Measurements from ENCODE around the gene TMSB4X.
A peak's percentile ranks its signal among the peaks of the same experiment; 100 is the strongest.

Gene TMSB4X

DNA sequence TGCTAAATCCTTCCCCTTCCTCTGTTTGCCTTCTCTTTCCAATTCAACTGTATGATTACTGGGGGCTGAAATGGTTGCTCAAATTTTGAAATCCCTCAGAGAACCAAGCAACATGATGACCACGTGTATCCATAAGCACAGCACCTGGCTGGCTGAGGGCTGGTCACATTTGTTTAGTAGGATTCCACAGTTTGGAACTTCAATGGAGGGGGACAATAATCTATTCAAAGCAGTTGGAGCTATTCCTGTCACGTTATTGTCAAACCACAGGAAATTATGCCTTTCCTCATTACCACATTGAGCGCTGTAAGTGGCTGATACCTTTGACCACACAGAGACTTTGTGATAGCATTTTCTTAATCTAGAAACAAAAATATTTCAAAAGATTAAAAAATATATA, 7.0 kb downstream of the TMSB4X start:
- no peak for ATAC-seq
- no peak for TF ChIP-seq ZNF565 (CRISPR knock-in tag; conservative IDR thresholded peaks at IDR 0.05; ENCODE audit: low read depth)
- no peak for TF ChIP-seq CSDC2 (CRISPR knock-in tag; IDR thresholded peaks at IDR 0.05)

DNA sequence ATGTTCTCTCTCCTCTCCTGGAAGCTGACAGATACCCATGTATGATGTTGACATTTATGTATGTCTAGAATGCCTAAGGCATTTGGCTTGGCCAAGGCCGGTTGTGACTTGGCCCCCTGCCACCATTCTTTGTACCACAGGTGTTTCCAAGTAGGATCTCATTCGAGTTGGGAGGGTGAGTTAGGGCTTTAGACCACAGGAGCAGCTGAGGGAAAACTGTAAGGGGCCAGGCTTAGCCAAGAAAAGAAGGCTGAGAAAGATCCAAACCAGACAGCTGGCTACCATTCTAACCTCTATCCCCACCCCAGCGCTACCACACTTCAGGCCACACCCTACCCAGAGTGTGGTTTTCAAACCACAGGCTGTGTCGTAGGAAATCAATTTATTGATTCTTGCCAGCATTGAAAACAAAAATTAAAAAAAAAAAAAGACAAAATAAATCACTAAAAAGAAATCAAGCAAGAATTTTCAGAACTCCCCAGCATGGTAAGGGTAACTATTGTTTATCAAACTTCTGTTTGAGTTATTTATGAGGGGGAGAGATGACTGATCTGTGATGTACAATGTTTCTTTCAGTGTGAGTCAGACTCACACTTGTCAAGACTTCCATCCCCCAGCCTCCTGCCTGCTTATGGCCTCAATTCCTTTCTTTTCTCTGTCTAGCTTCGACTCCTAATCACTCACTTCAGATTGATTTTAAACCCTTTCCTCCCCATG, 9.9 kb downstream of the TMSB4X start:
- ATAC-seq, result 0 out of 3 replicates have a peak, but pooled peaks have one; percentile 4
- TF ChIP-seq ARNTL (CRISPR knock-in tag; IDR thresholded peaks at IDR 0.05; ENCODE audit: borderline replicate concordance, low read depth) (no peak), BACH2 (CRISPR knock-in tag; IDR thresholded peaks at IDR 0.05; ENCODE audit: borderline replicate concordance) (no peak), ZFP3 (CRISPR knock-in tag; IDR thresholded peaks at IDR 0.05) (no peak), ZNF70 (CRISPR knock-in tag; IDR thresholded peaks at IDR 0.05) (no peak), PPARA (CRISPR knock-in tag; IDR thresholded peaks at IDR 0.05; ENCODE audit: borderline replicate concordance) (no peak), GLIS3 (CRISPR knock-in tag; IDR thresholded peaks at IDR 0.05) (no peak), TOX (CRISPR knock-in tag; IDR thresholded peaks at IDR 0.05; ENCODE audit: borderline replicate concordance) (no peak), ISL1 (CRISPR knock-in tag; IDR thresholded peaks at IDR 0.05) (no peak), CSDC2 (CRISPR knock-in tag; IDR thresholded peaks at IDR 0.05) (no peak), OSR1 (CRISPR knock-in tag; IDR thresholded peaks at IDR 0.05) (no peak), SNAI2 (CRISPR knock-in tag; IDR thresholded peaks at IDR 0.05) (no peak), ESRRG (CRISPR knock-in tag; IDR thresholded peaks at IDR 0.05) (no peak)
- TF ChIP-seq, protein P1, sequence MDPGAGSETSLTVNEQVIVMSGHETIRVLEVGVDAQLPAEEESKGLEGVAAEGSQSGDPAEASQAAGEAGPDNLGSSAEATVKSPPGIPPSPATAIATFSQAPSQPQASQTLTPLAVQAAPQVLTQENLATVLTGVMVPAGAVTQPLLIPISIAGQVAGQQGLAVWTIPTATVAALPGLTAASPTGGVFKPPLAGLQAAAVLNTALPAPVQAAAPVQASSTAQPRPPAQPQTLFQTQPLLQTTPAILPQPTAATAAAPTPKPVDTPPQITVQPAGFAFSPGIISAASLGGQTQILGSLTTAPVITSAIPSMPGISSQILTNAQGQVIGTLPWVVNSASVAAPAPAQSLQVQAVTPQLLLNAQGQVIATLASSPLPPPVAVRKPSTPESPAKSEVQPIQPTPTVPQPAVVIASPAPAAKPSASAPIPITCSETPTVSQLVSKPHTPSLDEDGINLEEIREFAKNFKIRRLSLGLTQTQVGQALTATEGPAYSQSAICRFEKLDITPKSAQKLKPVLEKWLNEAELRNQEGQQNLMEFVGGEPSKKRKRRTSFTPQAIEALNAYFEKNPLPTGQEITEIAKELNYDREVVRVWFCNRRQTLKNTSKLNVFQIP (CRISPR knock-in tag; IDR thresholded peaks at IDR 0.05; ENCODE audit: borderline replicate concordance, low read depth), result no peak
- TF ChIP-seq, protein P2, sequence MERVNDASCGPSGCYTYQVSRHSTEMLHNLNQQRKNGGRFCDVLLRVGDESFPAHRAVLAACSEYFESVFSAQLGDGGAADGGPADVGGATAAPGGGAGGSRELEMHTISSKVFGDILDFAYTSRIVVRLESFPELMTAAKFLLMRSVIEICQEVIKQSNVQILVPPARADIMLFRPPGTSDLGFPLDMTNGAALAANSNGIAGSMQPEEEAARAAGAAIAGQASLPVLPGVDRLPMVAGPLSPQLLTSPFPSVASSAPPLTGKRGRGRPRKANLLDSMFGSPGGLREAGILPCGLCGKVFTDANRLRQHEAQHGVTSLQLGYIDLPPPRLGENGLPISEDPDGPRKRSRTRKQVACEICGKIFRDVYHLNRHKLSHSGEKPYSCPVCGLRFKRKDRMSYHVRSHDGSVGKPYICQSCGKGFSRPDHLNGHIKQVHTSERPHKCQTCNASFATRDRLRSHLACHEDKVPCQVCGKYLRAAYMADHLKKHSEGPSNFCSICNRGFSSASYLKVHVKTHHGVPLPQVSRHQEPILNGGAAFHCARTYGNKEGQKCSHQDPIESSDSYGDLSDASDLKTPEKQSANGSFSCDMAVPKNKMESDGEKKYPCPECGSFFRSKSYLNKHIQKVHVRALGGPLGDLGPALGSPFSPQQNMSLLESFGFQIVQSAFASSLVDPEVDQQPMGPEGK (CRISPR knock-in tag; IDR thresholded peaks at IDR 0.05; ENCODE audit: borderline replicate concordance), result no peak
- TF ChIP-seq, protein P3, sequence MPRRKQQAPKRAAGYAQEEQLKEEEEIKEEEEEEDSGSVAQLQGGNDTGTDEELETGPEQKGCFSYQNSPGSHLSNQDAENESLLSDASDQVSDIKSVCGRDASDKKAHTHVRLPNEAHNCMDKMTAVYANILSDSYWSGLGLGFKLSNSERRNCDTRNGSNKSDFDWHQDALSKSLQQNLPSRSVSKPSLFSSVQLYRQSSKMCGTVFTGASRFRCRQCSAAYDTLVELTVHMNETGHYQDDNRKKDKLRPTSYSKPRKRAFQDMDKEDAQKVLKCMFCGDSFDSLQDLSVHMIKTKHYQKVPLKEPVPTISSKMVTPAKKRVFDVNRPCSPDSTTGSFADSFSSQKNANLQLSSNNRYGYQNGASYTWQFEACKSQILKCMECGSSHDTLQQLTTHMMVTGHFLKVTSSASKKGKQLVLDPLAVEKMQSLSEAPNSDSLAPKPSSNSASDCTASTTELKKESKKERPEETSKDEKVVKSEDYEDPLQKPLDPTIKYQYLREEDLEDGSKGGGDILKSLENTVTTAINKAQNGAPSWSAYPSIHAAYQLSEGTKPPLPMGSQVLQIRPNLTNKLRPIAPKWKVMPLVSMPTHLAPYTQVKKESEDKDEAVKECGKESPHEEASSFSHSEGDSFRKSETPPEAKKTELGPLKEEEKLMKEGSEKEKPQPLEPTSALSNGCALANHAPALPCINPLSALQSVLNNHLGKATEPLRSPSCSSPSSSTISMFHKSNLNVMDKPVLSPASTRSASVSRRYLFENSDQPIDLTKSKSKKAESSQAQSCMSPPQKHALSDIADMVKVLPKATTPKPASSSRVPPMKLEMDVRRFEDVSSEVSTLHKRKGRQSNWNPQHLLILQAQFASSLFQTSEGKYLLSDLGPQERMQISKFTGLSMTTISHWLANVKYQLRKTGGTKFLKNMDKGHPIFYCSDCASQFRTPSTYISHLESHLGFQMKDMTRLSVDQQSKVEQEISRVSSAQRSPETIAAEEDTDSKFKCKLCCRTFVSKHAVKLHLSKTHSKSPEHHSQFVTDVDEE (CRISPR knock-in tag; IDR thresholded peaks at IDR 0.05), result no peak
- TF ChIP-seq, protein P4, sequence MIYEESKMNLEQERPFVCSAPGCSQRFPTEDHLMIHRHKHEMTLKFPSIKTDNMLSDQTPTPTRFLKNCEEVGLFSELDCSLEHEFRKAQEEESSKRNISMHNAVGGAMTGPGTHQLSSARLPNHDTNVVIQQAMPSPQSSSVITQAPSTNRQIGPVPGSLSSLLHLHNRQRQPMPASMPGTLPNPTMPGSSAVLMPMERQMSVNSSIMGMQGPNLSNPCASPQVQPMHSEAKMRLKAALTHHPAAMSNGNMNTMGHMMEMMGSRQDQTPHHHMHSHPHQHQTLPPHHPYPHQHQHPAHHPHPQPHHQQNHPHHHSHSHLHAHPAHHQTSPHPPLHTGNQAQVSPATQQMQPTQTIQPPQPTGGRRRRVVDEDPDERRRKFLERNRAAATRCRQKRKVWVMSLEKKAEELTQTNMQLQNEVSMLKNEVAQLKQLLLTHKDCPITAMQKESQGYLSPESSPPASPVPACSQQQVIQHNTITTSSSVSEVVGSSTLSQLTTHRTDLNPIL (CRISPR knock-in tag; IDR thresholded peaks at IDR 0.05; ENCODE audit: low read depth), result no peak
- TF ChIP-seq, protein P5, sequence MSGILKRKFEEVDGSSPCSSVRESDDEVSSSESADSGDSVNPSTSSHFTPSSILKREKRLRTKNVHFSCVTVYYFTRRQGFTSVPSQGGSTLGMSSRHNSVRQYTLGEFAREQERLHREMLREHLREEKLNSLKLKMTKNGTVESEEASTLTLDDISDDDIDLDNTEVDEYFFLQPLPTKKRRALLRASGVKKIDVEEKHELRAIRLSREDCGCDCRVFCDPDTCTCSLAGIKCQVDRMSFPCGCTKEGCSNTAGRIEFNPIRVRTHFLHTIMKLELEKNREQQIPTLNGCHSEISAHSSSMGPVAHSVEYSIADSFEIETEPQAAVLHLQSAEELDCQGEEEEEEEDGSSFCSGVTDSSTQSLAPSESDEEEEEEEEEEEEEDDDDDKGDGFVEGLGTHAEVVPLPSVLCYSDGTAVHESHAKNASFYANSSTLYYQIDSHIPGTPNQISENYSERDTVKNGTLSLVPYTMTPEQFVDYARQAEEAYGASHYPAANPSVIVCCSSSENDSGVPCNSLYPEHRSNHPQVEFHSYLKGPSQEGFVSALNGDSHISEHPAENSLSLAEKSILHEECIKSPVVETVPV (CRISPR knock-in tag; IDR thresholded peaks at IDR 0.05), result no peak

DNA sequence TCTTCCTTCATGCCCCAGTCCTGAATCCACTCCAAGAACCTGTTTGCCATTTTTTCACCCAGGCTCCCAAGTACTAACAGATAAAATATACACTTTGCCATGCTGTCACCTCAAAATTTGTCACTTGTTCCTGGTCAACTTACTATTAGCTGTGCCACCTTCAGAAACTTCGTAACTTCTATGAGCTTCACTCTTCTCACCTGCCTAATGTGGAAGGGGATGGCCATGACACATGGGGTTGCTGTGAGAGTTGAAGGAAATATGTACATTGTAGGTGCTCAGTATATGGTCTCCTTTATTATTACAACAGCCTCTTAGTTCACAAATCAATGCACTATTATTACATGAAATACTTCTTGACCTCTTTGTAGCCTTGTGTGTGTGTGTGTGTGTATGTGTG, 10.4 kb downstream of the TMSB4X start:
- no peak for ATAC-seq
- no peak for TF ChIP-seq CSDC2 (CRISPR knock-in tag; IDR thresholded peaks at IDR 0.05)
- TF ChIP-seq, protein P5 (CRISPR knock-in tag; IDR thresholded peaks at IDR 0.05), result no peak
- TF ChIP-seq ISL1 (CRISPR knock-in tag; IDR thresholded peaks at IDR 0.05), result no peak
- TF ChIP-seq TCF4 (CRISPR knock-in tag; IDR thresholded peaks at IDR 0.05; ENCODE audit: borderline replicate concordance), result no peak
